OCI-LY3 (cell line): ENCODE measurements around the gene PARK7.

ENCODE experiments used
- CTCF ChIP-seq: fragments of 200-600, 300-600 bp; sonication (generic); IDR thresholded peaks from 2 replicates; pipeline ENCODE4 v1.5.1; 2014; ENCODE audit warnings: antibody characterized with exemption, low read length, low read depth
- EZH2phosphoT487 ChIP-seq: fragments of 200-600 bp; shearing (Covaris generic); IDR thresholded peaks from 2 replicates; pipeline ENCODE4 v1.6.1; 2018; ENCODE audit warnings: antibody characterized with exemption, mixed run types, low read depth

GRCh38 chr1:8026976-8027747, 65.7 kb downstream of the PARK7 start:
- TF ChIP-seq CTCF (no peak), EZH2phosphoT487 (no peak)
